Heart left ventricle (tissue), 16 donors: Measurements from ENCODE around the gene HEMGN. TPM values are rescaled to one million over a fixed set of nuclear protein-coding genes. Genes with fewer than 3 reads are reported as not detected.

Experiments used
- ATAC-seq, 4 donors: fragments of 200-7000 bp; cut with Tn5 transposase; one replicate each; pipeline ENCODE4 v1.9.1; 2020 to 2022; ENCODE audit warnings: moderate library complexity in 4 of 4, mild to moderate bottlenecking in 3 of 4, moderate number of reproducible peaks in 1 of 4
- DNase-seq, 5 donors: peaks; one replicate each; pipeline ENCODE4 v3.0.0-alpha.2; 2020
- H3K27ac ChIP-seq, 12 donors: fragments of 200-600 bp; sonication (generic) in 4 of 12; one replicate each; pipeline versions ENCODE4 v1.5.0 to v1.8.0; 2016 to 2022; ENCODE audit warnings: mild to moderate bottlenecking in 2 of 12
- H3K27me3 ChIP-seq, 9 donors: fragments of 200-600 bp; sonication (generic) in 2 of 9; one replicate each; pipeline versions ENCODE4 v1.5.1 to v1.8.0; 2016 to 2022; ENCODE audit warnings: mild to moderate bottlenecking in 3 of 9
- H3K36me3 ChIP-seq, 9 donors: fragments of 200-600 bp; sonication (generic) in 2 of 9; one replicate each; pipeline versions ENCODE4 v1.5.0 to v1.8.0; 2018 to 2022; ENCODE audit warnings: mild to moderate bottlenecking in 2 of 9
- H3K4me1 ChIP-seq, 12 donors: fragments of 200-600 bp; sonication (generic) in 4 of 12; one replicate each; pipeline versions ENCODE4 v1.5.0 to v1.8.0; 2016 to 2022; ENCODE audit warnings: mild to moderate bottlenecking in 3 of 12
- H3K4me3 ChIP-seq, 12 donors: fragments of 200-600 bp; sonication (generic) in 4 of 12; one replicate each; pipeline versions ENCODE4 v1.5.0 to v1.8.0; 2017 to 2022; ENCODE audit warnings: mild to moderate bottlenecking in 9 of 12, moderate library complexity in 4 of 12
- H3K9me3 ChIP-seq, 12 donors: fragments of 200-600 bp; sonication (generic) in 4 of 12; one replicate each; pipeline versions ENCODE4 v1.5.0 to v1.8.0; 2016 to 2022; ENCODE audit warnings: mild to moderate bottlenecking in 1 of 12
- CTCF ChIP-seq, 12 donors: fragments of 200-600 bp; sonication (generic) in 4 of 12; IDR thresholded peaks; one replicate each; pipeline versions ENCODE4 v1.5.0 to v1.8.0; 2018 to 2022; ENCODE audit warnings: antibody characterized with exemption in 12 of 12, mild to moderate bottlenecking in 5 of 12
- POLR2A ChIP-seq, 2 donors: fragments of 450-650 bp; IDR thresholded peaks; one replicate each; pipeline ENCODE4 v1.6.1; 2017; ENCODE audit warnings: antibody characterized with exemption in 2 of 2, mild to moderate bottlenecking in 2 of 2, moderate library complexity in 2 of 2
- WGBS, 4 donors: extraction: QIAGEN DNeasy Blood & Tissue Kit in 2 of 4; methylation state at CpG; one replicate each; pipeline versions ENCODE4 v1.1.5 to v1.1.7; 2013 to 2018; 5-methylcytosine and 5-hydroxymethylcytosine counted together
- intact Hi-C, 10 donors: fragments of 100-400 bp; cut with DNase I; formaldehyde crosslinking; loops; one replicate each; pipeline versions ENCODE4 v1.11.1 to v1.14.2; 2022
- polyA plus RNA-seq, 2 donors: library from polyadenylated mRNA; stranded (reverse); fragments of 200-250 nt; gene quantifications; one replicate each; pipeline ENCODE4 v1.2.3, GENCODE V29; 2013
- total RNA-seq, 9 donors: library from RNA; depleted of rRNA in 2 of 9; stranded (reverse); fragments of >200 nt in 2 of 9; fragmentation: NEBNext Ultra II Directional in 3 of 9; extraction: Animal tissue kit (Norgen Biotek cat#: 25700) in 3 of 9; gene quantifications; one replicate each; pipeline versions ENCODE4 v1.1.0 to v1.2.4, GENCODE V29; 2016 to 2023
- donor health status: ischemic (EF 13 %, LVEDD 7.1; RV severe dilation, severe dysfunction).
- donor health status: healthy with polysubstance abuse.
- donor health status: DM: no; HTN: yes; CAD: no.
- donor health status: DM: no; HTN: no; CAD: no.
- donor health status: ischemic (EF 25% LVEDD 6.9; RV normal size, moderate dysfunction).
- donor health status: ischemic (EF 25% LVEDD 5.7; RV mildly dilated, moderate dysfunction).
- donor health status: healthy.
- donor health status: DM: yes; HTN: yes; CAD: no.
- donor health status: ischemic (EF 35%, LVEDD 5.7; RV mildly dilated, moderate dysfunction).
- donor health status: nonischemic (EF 11% LVEDD 7.7; RV severe dilation, severe dysfunction).
- donor health status: DM: yes; HTN: yes; CAD: no.
- donor health status: PGD.
- donor health status: ischemic (EF 29% LVEDD 5.4; RV normal size, mild dysfunction).
- donor health status: nonischemic (EF 23%, LVEDD 6.1; RV moderate dilation, normal function).

The HEMGN gene
- total and polyA plus RNA-seq, 11 donors, result 0.23 to 0.40 TPM; not detected in 9

GRCh38 chr9:97970165-97970564, 32.2 kb upstream of the HEMGN start:
- TF ChIP-seq CTCF (IDR thresholded peaks at IDR 0.05), result no peak
- TF ChIP-seq POLR2A (IDR thresholded peaks at IDR 0.05), result no peak
- peaks cover 0 to 2% (median 0%) of the 10 kb centered on the region in 12 donors for H3K4me1 ChIP-seq
- WGBS, 4 donors, result 63 to 77% (median 68%) methylated on average over 7 of the region's 7 CpGs
- intact Hi-C loops, result no loop called here
- H3K27ac ChIP-seq, result no peak overlapping the region
- H3K27me3 ChIP-seq, result peaks cover 0 to 25% (median 0%) of the 10 kb centered on the region in 9 donors
- no peak for ATAC-seq
- peaks cover 0 to 3% (median 0%) of the 10 kb centered on the region in 12 donors for H3K9me3 ChIP-seq
- H3K4me3 ChIP-seq, result no peak overlapping the region
- no peaks in the 10 kb centered on the region for H3K36me3 ChIP-seq
- DNase-seq, result no peak

- Histone ChIP-seq H3K36me3 (no peaks in the 10 kb centered on the region), H3K4me1 (peaks cover 0 to 8% (median 0%) of the 10 kb centered on the region in 12 donors), H3K27me3 (peaks cover 0 to 28% (median 0%) of the 10 kb centered on the region in 9 donors), H3K27ac (no peak overlapping the region), H3K4me3 (no peak overlapping the region), H3K9me3 (no peaks in the 10 kb centered on the region)
- TF ChIP-seq POLR2A (IDR thresholded peaks at IDR 0.05) (no peak), CTCF (IDR thresholded peaks at IDR 0.05) (no peak)
- ATAC-seq (no peak), DNase-seq (no peak)
- intact Hi-C loops, result no loop called here
- WGBS, 4 donors, result 86 to 91% (median 88%) methylated on average over 2 of the region's 2 CpGs
Observed at GRCh38 chr9:97969014-97969413, 31.0 kb upstream of the HEMGN start.

- Histone ChIP-seq H3K27ac (no peak overlapping the region), H3K9me3 (no peaks in the 10 kb centered on the region), H3K4me3 (no peak overlapping the region), H3K27me3 (peaks cover 0 to 28% (median 0%) of the 10 kb centered on the region in 9 donors), H3K36me3 (no peaks in the 10 kb centered on the region), H3K4me1 (peaks cover 0 to 8% (median 0%) of the 10 kb centered on the region in 12 donors)
- TF ChIP-seq CTCF (IDR thresholded peaks at IDR 0.05), result no peak
- no peak for TF ChIP-seq POLR2A (IDR thresholded peaks at IDR 0.05)
- DNase-seq (no peak), ATAC-seq (no peak)
- intact Hi-C loops, result no loop called here
- 35 to 42% (median 39%) methylated on average over 1 of the region's 1 CpG for WGBS, 4 donors
Observed at GRCh38 chr9:97966493-97966892, 28.5 kb upstream of the HEMGN start.

- H3K36me3 ChIP-seq, result no peaks in the 10 kb centered on the region
- H3K4me1 ChIP-seq, result peaks cover 0 to 8% (median 0%) of the 10 kb centered on the region in 12 donors
- TF ChIP-seq CTCF (IDR thresholded peaks at IDR 0.05), result no peak
- TF ChIP-seq POLR2A (IDR thresholded peaks at IDR 0.05), result no peak
- peak in 3 of 4 donors; percentile 57 to 93 (median 70) for ATAC-seq
- H3K4me3 ChIP-seq, result no peak overlapping the region
- no peak for DNase-seq
- H3K27ac ChIP-seq, result peak overlapping the region in 2 of 12 donors; percentile 25 to 27
- H3K9me3 ChIP-seq, result no peaks in the 10 kb centered on the region
- H3K27me3 ChIP-seq, result peaks cover 0 to 20% (median 0%) of the 10 kb centered on the region in 9 donors
- intact Hi-C loops, result no loop called here
Observed at GRCh38 chr9:97964901-97965300, 26.9 kb upstream of the HEMGN start.
